ENCODE results near the gene AFDN. TPM values are rescaled to one million over a fixed set of nuclear protein-coding genes. Genes with fewer than 3 reads are reported as not detected.

Gene AFDN
- polyA plus RNA-seq, 1 of the 3 experiments (the other 2 are of a cell fraction): 25.1 TPM

- Histone ChIP-seq H3K4me1 (ENCODE audit: control insufficient read depth in 1 of 2, insufficient read depth in 2 of 2, low read depth in 1 of 2, low read length in 1 of 2) (peaks cover 0 to 4% of the 10 kb centered on the region in 2 experiments; a peak in 1 of 4 replicates), H4K20me1 (ENCODE audit: insufficient read depth) (no peaks in the 10 kb centered on the region), H3K4me2 (no peak overlapping the region), H3K79me2 (ENCODE audit: insufficient read depth) (no peaks in the 10 kb centered on the region), H3K36me3 (replicated peaks in 1 of 2; ENCODE audit: control insufficient read depth in 1 of 2, insufficient read depth in 2 of 2, low read length in 1 of 2) (peaks cover 0 to 15% of the 10 kb centered on the region in 2 experiments), H3K9me3 (no peaks in the 10 kb centered on the region), H3K9me2 (no peaks in the 10 kb centered on the region), H3F3A (replicated peaks; ENCODE audit: insufficient read depth) (no peaks in the 10 kb centered on the region), H3K27ac (ENCODE audit: low read depth in 2 of 2, low read length in 1 of 2) (no peak overlapping the region), H3K9ac (no peak overlapping the region), H3K27me3 (ENCODE audit: insufficient read depth) (no peaks in the 10 kb centered on the region), H3K4me3 (ENCODE audit: low read depth in 2 of 2, low read length in 1 of 2) (no peak overlapping the region), H2AFZ (ENCODE audit: low read depth) (no peak overlapping the region)
- no peak for DNase-seq
- ChIA-PET CTCF (interaction anchor here (1.5 kb wide), 1 partner anchor 67 kb away, joined by 5 read pairs; no protein-coding TSS in a partner anchor), POLR2A (no interaction called here)
- TF ChIP-seq EZH2phosphoT487 (IDR thresholded peaks at IDR 0.05; ENCODE audit: borderline replicate concordance, low read depth) (no peak), GABPA (IDR thresholded peaks at IDR 0.05; ENCODE audit: low read depth) (no peak), TEAD4 (IDR thresholded peaks at IDR 0.05; ENCODE audit: borderline replicate concordance, insufficient read depth) (no peak), USF1 (IDR thresholded peaks at IDR 0.05; ENCODE audit: borderline replicate concordance, low read depth) (no peak), RFX5 (IDR thresholded peaks at IDR 0.05; ENCODE audit: low read length) (no peak), CTCF (IDR thresholded peaks at IDR 0.05) (no peak), REST (IDR thresholded peaks at IDR 0.05; ENCODE audit: low read depth, low read length) (no peak), MXI1 (IDR thresholded peaks at IDR 0.05; ENCODE audit: low read depth, low read length) (no peak), ZBTB33 (IDR thresholded peaks at IDR 0.05; ENCODE audit: borderline replicate concordance, low read depth) (no peak), FOXJ3 (CRISPR knock-in tag; IDR thresholded peaks at IDR 0.05) (no peak), FOSL2 (IDR thresholded peaks at IDR 0.05; ENCODE audit: borderline replicate concordance, low read depth) (no peak), PBX3 (IDR thresholded peaks at IDR 0.05) (no peak), POLR2AphosphoS5 (IDR thresholded peaks at IDR 0.05; ENCODE audit: low read depth, low read length) (no peak), TAF1 (IDR thresholded peaks at IDR 0.05; ENCODE audit: borderline replicate concordance, low read depth, low read length) (no peak), RXRA (IDR thresholded peaks at IDR 0.05; ENCODE audit: borderline replicate concordance, low read depth) (no peak), USF2 (IDR thresholded peaks at IDR 0.05; ENCODE audit: borderline replicate concordance, low read depth, low read length) (no peak)
- WGBS (ENCODE audit: low lambda C conversion rate): 91% methylated on average over 12 of the region's 12 CpGs
Observed at GRCh38 chr6:167974640-167975344, 148.1 kb downstream of the AFDN start.
